WI38 (cell line): ENCODE measurements around the gene NAA40.

ENCODE experiments used
- H3K4me3 ChIP-seq: 2 replicates; pipeline ENCODE4 v1.5.1; 2011; ENCODE audit warnings: low read depth, mild to moderate bottlenecking, control low read depth, low read length
- CTCF ChIP-seq: IDR thresholded peaks from 2 replicates; pipeline ENCODE4 v1.5.1; 2012; ENCODE audit warnings: low read depth, mild to moderate bottlenecking, control low read depth, low read length

NAA40 gene

GRCh38 chr11:63917692-63918506, 20.9 kb upstream of the NAA40 start:
- TF ChIP-seq CTCF = no peak
- H3K4me3 ChIP-seq = peak overlapping the region; percentile 49

- peak overlapping the region; percentile 39 for H3K4me3 ChIP-seq
- no peak for TF ChIP-seq CTCF
These were observed 20.2 kb upstream of the NAA40 start for GRCh38 chr11:63918507-63919191.

GRCh38 chr11:63919267-63920125, 19.3 kb upstream of the NAA40 start:
- no peak for TF ChIP-seq CTCF
- H3K4me3 ChIP-seq = peak overlapping the region; percentile 39

GRCh38 chr11:63920126-63920938, 18.5 kb upstream of the NAA40 start:
- H3K4me3 ChIP-seq = no peak overlapping the region
- TF ChIP-seq CTCF = no peak

GRCh38 chr11:63920939-63921417, 17.8 kb upstream of the NAA40 start:
- no peak for TF ChIP-seq CTCF
- no peak overlapping the region for H3K4me3 ChIP-seq

GRCh38 chr11:63922673-63923192, 16.1 kb upstream of the NAA40 start:
- H3K4me3 ChIP-seq = no peak overlapping the region
- no peak for TF ChIP-seq CTCF
